Stimulated activated CD8-positive, alpha-beta memory T cell treated with anti-CD3 and anti-CD28 coated beads, Interleukin-2, amount 100 ng/mL, for 1 hour (primary cell): Measurements from ENCODE around the gene CTNND2.

Source experiments
- DNase-seq, 2 donors: peaks; one replicate each; pipeline ENCODE4 v3.0.0-alpha.2; 2020; ENCODE audit warnings: low read depth in 2 of 2

Gene CTNND2

GRCh38 chr5:11520241-11520930 lies 383.9 kb downstream of the CTNND2 start:
- DNase-seq: no peak

GRCh38 chr5:11519236-11519635 lies 385.0 kb downstream of the CTNND2 start:
- DNase-seq: no peak

- no peak for DNase-seq
Measured at GRCh38 chr5:11518676-11519075, 385.6 kb downstream of the CTNND2 start.

- DNase-seq: no peak
Measured at GRCh38 chr5:11514705-11515432, 389.4 kb downstream of the CTNND2 start.

GRCh38 chr5:11511878-11512277 lies 392.4 kb downstream of the CTNND2 start:
- DNase-seq: no peak

- no peak for DNase-seq
Measured at GRCh38 chr5:11510889-11511288, 393.4 kb downstream of the CTNND2 start.

- no peak for DNase-seq
Measured at GRCh38 chr5:11509793-11510192, 394.5 kb downstream of the CTNND2 start.

- DNase-seq: no peak
Measured at GRCh38 chr5:11507156-11507910, 396.9 kb downstream of the CTNND2 start.

GRCh38 chr5:11504886-11505193 lies 399.4 kb downstream of the CTNND2 start:
- DNase-seq: no peak

- DNase-seq: no peak
Measured at GRCh38 chr5:11504065-11504885, 400.0 kb downstream of the CTNND2 start.

GRCh38 chr5:11502783-11503182 lies 401.5 kb downstream of the CTNND2 start:
- no peak for DNase-seq

GRCh38 chr5:11497651-11498050 lies 406.6 kb downstream of the CTNND2 start:
- DNase-seq: no peak

GRCh38 chr5:11496137-11496719 lies 408.0 kb downstream of the CTNND2 start:
- DNase-seq: no peak

GRCh38 chr5:11494340-11494739 lies 409.9 kb downstream of the CTNND2 start:
- no peak for DNase-seq

GRCh38 chr5:11491404-11492075 lies 412.7 kb downstream of the CTNND2 start:
- DNase-seq: no peak

- no peak for DNase-seq
Measured at GRCh38 chr5:11483630-11484029, 420.6 kb downstream of the CTNND2 start.

GRCh38 chr5:11482011-11482410 lies 422.2 kb downstream of the CTNND2 start:
- no peak for DNase-seq

GRCh38 chr5:11477786-11478185 lies 426.5 kb downstream of the CTNND2 start:
- no peak for DNase-seq

- DNase-seq: no peak
Measured at GRCh38 chr5:11476866-11477265, 427.4 kb downstream of the CTNND2 start.

GRCh38 chr5:11468334-11469039 lies 435.8 kb downstream of the CTNND2 start:
- no peak for DNase-seq
